GM19438 (cell line): ENCODE measurements around the gene NSFL1C.
A peak's percentile ranks its signal among the peaks of the same experiment; 100 is the strongest.

Experiments used
- ATAC-seq: cut with Tn5 transposase; IDR thresholded peaks from one replicate; pipeline ENCODE4 v1.9.1; 2021; ENCODE audit warnings: low read depth; ENCODE audit not compliant: unreplicated experiment

NSFL1C gene

DNA sequence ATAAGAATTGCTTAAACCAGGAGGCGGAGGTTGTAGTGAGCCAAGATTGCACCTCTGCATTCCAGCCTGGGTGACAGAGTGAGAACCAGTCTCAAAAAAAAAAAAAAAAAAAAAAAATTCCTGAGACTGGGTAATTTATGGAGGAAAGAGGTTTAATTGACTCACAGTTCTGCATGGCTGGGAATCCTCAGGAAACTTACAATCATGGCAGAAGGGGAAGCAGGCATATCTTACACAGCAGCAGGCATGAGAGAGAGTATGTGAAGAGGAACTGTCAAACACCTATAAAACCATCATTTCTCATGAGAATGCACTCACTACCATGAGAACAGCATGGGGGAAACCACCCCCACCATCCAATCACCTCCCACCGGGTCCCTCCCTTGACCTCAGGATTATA is 72.0 kb downstream of the NSFL1C start:
- ATAC-seq = no peak

- ATAC-seq = no peak
Measured at GRCh38 chr20:1393507-1393882, 73.2 kb downstream of the NSFL1C start.

GRCh38 chr20:1392693-1393506 is 73.7 kb downstream of the NSFL1C start, which contains the start of gene FKBP1A:
FKBP1A (minus strand) TSS chr20:1393054; CDS start chr20:1392998, 56 bp downstream.
- ATAC-seq = peak; percentile 76

GRCh38 chr20:1392443-1392692 is 74.3 kb downstream of the NSFL1C start:
- peak; percentile 25 for ATAC-seq
